Measurements from ENCODE around the gene TRAPPC2L. TPM values are rescaled to one million over a fixed set of nuclear protein-coding genes. Genes with fewer than 3 reads are reported as not detected.

Gene TRAPPC2L
- polyA plus RNA-seq, 3 donors: 38.8 to 89.3 (median 82.4) TPM

GRCh38 chr16:88891083-88891482 lies 34.2 kb downstream of the TRAPPC2L start:
- Histone ChIP-seq H3K27me3 (ENCODE audit: control insufficient read depth in 2 of 2, insufficient read depth in 2 of 2, low read length in 2 of 2) (no peaks in the 10 kb centered on the region), H3K27ac (ENCODE audit: low read depth in 1 of 2, low read length in 2 of 2) (no peak overlapping the region), H3K36me3 (replicated peaks in 1 of 2; ENCODE audit: control insufficient read depth in 1 of 2, insufficient read depth in 2 of 2, low read length in 2 of 2) (peaks cover 64 to 71% of the 10 kb centered on the region in 2 donors), H3K4me1 (ENCODE audit: control insufficient read depth in 1 of 2, insufficient read depth in 2 of 2, low read length in 2 of 2) (no peaks in the 10 kb centered on the region), H3K9ac (ENCODE audit: insufficient read depth, low read length, poor library complexity, severe bottlenecking) (no peak overlapping the region), H2AFZ (ENCODE audit: insufficient read depth, low read depth, low read length, poor library complexity, severe bottlenecking) (no peak overlapping the region), H3K4me3 (replicated peaks in 1 of 3; ENCODE audit: low read depth in 2 of 3, low read length in 3 of 3) (no peak overlapping the region), H3K4me2 (replicated peaks; ENCODE audit: extremely low read depth, low read length, poor library complexity, severe bottlenecking) (no peak overlapping the region), H3K9me3 (replicated peaks in 1 of 2; ENCODE audit: control insufficient read depth in 1 of 2, insufficient read depth in 1 of 2, low read length in 2 of 2) (peaks cover 9 to 22% of the 10 kb centered on the region in 2 donors), H4K20me1 (ENCODE audit: insufficient read depth, low read length) (peaks cover 94% of the 10 kb centered on the region), H3K79me2 (ENCODE audit: insufficient read depth, low read length) (no peaks in the 10 kb centered on the region)
- H3K27me3 Mint-ChIP-seq (ENCODE audit: low read depth in 3 of 3): peaks cover 0 to 5% (median 1%) of the 10 kb centered on the region in 3 donors
- WGBS (ENCODE audit: insufficient coverage): over 99% methylated on average over 10 of the region's 16 CpGs
- DNase-seq: no peak
- H3K4me3 Mint-ChIP-seq: no peak overlapping the region
- peak overlapping the region in 2 of 7 donors; percentile 13 to 62 for H3K27ac Mint-ChIP-seq
- H3K4me1 Mint-ChIP-seq: no peaks in the 10 kb centered on the region
- intact Hi-C loops (cut with micrococcal nuclease): no loop called here
- no peak for TF ChIP-seq CTCF (IDR thresholded peaks at IDR 0.05)
- peaks cover 13 to 25% (median 18%) of the 10 kb centered on the region in 7 donors for H3K9me3 Mint-ChIP-seq
- peaks cover 40 to 70% of the 10 kb centered on the region in 2 donors for H3K36me3 Mint-ChIP-seq

DNA sequence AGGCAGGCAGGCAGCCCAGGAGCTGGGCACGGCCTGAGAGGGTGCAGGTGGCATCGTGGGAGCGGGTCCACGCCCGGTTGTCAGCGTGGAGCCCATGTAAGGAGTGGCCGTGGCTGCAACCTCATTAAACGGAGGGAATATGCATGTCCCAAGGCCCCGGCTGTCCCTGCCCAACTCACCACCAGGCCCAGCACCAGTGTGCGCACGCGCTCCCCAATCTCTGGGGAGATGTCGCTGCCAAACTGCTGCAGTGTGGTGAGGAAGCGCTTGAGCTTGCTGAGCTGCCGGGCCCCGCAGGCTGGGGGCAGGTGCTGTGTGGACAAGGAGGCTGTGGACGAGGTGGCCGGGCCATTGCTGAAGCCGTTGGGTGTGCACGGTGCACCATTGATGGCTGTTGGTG lies 35.1 kb downstream of the TRAPPC2L start:
- peaks cover 39 to 67% of the 10 kb centered on the region in 2 donors for H3K36me3 Mint-ChIP-seq

More for the DNA sequence above, 35.1 kb downstream of the TRAPPC2L start:
- intact Hi-C loops (cut with micrococcal nuclease): no loop called here
- H3K27me3 Mint-ChIP-seq (ENCODE audit: low read depth in 3 of 3): peaks cover 0 to 5% (median 1%) of the 10 kb centered on the region in 3 donors
- H3K36me3 ChIP-seq (replicated peaks in 1 of 2; ENCODE audit: control insufficient read depth in 1 of 2, insufficient read depth in 2 of 2, low read length in 2 of 2): peaks cover 63 to 71% of the 10 kb centered on the region in 2 donors
- H4K20me1 ChIP-seq (ENCODE audit: insufficient read depth, low read length): peaks cover 94% of the 10 kb centered on the region
- no peak overlapping the region for H3K9ac ChIP-seq (ENCODE audit: insufficient read depth, low read length, poor library complexity, severe bottlenecking)
- H2AFZ ChIP-seq (ENCODE audit: insufficient read depth, low read depth, low read length, poor library complexity, severe bottlenecking): no peak overlapping the region
- no peak overlapping the region for H3K27ac Mint-ChIP-seq
- H3K27me3 ChIP-seq (ENCODE audit: control insufficient read depth in 2 of 2, insufficient read depth in 2 of 2, low read length in 2 of 2): no peaks in the 10 kb centered on the region
- H3K4me2 ChIP-seq (replicated peaks; ENCODE audit: extremely low read depth, low read length, poor library complexity, severe bottlenecking): no peak overlapping the region
- no peak overlapping the region for H3K27ac ChIP-seq (ENCODE audit: low read depth in 1 of 2, low read length in 2 of 2)
- peaks cover 9 to 22% of the 10 kb centered on the region in 2 donors for H3K9me3 ChIP-seq (replicated peaks in 1 of 2; ENCODE audit: control insufficient read depth in 1 of 2, insufficient read depth in 1 of 2, low read length in 2 of 2)
- WGBS (ENCODE audit: insufficient coverage): 98% methylated on average over 15 of the region's 20 CpGs
- no peak for DNase-seq
- H3K79me2 ChIP-seq (ENCODE audit: insufficient read depth, low read length): no peaks in the 10 kb centered on the region
- TF ChIP-seq CTCF (IDR thresholded peaks at IDR 0.05): no peak
- no peak overlapping the region for H3K4me3 ChIP-seq (replicated peaks in 1 of 3; ENCODE audit: low read depth in 2 of 3, low read length in 3 of 3)
- no peaks in the 10 kb centered on the region for H3K4me1 ChIP-seq (ENCODE audit: control insufficient read depth in 1 of 2, insufficient read depth in 2 of 2, low read length in 2 of 2)
- H3K4me1 Mint-ChIP-seq: no peaks in the 10 kb centered on the region
- peaks cover 13 to 25% (median 18%) of the 10 kb centered on the region in 7 donors for H3K9me3 Mint-ChIP-seq
- no peak overlapping the region for H3K4me3 Mint-ChIP-seq
